Measurements from ENCODE around the gene FAT4.

The FAT4 gene

DNA sequence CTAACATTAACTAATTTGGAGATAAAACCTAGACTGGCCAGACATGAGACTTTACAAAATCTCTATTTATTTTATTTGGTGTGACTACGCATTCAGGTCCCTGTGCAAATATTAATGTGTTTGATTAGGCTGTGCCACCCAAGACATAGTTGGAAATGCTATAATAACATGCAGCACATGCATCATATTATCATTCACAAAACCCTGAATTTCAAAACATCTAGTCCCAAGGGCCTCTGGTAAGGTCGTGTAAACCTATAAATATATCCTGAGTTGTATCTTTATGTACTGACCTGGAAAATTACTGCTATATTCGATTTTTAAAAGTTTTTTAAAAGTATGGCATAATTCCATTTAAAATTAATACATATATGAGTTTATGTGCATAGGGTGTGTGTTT lies 47.1 kb upstream of the FAT4 start:
- Histone ChIP-seq H3K4me1 (ENCODE audit: low read length) (no peaks in the 10 kb centered on the region), H3K79me2 (ENCODE audit: low read length) (no peaks in the 10 kb centered on the region), H3K27ac (ENCODE audit: low read length) (no peak overlapping the region), H2AFZ (ENCODE audit: low read depth, low read length) (no peak overlapping the region), H3K9ac (ENCODE audit: low read length) (no peak overlapping the region), H4K20me1 (ENCODE audit: insufficient read depth, low read length) (no peaks in the 10 kb centered on the region), H3K36me3 (replicated peaks; ENCODE audit: low read depth, low read length) (no peaks in the 10 kb centered on the region), H3K27me3 (ENCODE audit: low read depth, low read length) (no peaks in the 10 kb centered on the region), H3K4me2 (ENCODE audit: low read length) (no peak overlapping the region), H3K4me3 (ENCODE audit: low read length) (no peak overlapping the region), H3K9me3 (ENCODE audit: insufficient read depth, low read length) (no peaks in the 10 kb centered on the region)
- TF ChIP-seq EZH2phosphoT487 (IDR thresholded peaks at IDR 0.05; ENCODE audit: low read depth) (no peak), CTCF (IDR thresholded peaks at IDR 0.05; ENCODE audit: low read depth, low read length) (no peak)

GRCh38 chr4:125268068-125268755 lies 46.5 kb upstream of the FAT4 start:
- H3K27me3 ChIP-seq (ENCODE audit: low read depth, low read length) = no peaks in the 10 kb centered on the region
- no peaks in the 10 kb centered on the region for H3K36me3 ChIP-seq (replicated peaks; ENCODE audit: low read depth, low read length)
- no peaks in the 10 kb centered on the region for H3K4me1 ChIP-seq (ENCODE audit: low read length)
- no peak overlapping the region for H2AFZ ChIP-seq (ENCODE audit: low read depth, low read length)
- no peaks in the 10 kb centered on the region for H3K79me2 ChIP-seq (ENCODE audit: low read length)
- H3K9ac ChIP-seq (ENCODE audit: low read length) = no peak overlapping the region
- H3K9me3 ChIP-seq (ENCODE audit: insufficient read depth, low read length) = no peaks in the 10 kb centered on the region
- no peak overlapping the region for H3K4me3 ChIP-seq (ENCODE audit: low read length)
- TF ChIP-seq EZH2phosphoT487 (IDR thresholded peaks at IDR 0.05; ENCODE audit: low read depth) = no peak
- TF ChIP-seq CTCF (IDR thresholded peaks at IDR 0.05; ENCODE audit: low read depth, low read length) = no peak
- no peak overlapping the region for H3K27ac ChIP-seq (ENCODE audit: low read length)
- H3K4me2 ChIP-seq (ENCODE audit: low read length) = no peak overlapping the region
- H4K20me1 ChIP-seq (ENCODE audit: insufficient read depth, low read length) = no peaks in the 10 kb centered on the region

DNA sequence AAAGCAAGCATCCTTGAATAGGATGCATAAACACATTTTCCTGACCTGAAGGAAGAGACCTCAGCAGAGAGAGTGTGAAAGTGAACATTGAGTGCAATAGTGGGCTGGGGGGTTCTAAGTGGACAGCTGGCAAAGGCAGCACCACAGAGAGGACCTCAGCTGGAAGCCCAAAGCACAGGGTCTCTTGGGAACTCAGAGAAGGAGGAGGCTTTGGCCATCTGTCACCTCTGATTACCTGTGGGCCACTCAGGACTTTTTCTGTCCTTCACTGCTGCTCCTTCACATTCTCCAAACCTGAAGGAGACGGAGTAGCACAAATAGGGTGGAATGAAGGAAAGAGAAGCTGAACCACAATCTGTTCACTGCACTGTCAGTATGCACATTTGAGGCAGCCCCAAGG lies 37.9 kb upstream of the FAT4 start:
- no peaks in the 10 kb centered on the region; the same call in 1 of the 2 replicates for H3K4me1 ChIP-seq (ENCODE audit: low read length)
- H2AFZ ChIP-seq (ENCODE audit: low read depth, low read length) = no peak overlapping the region
- H3K36me3 ChIP-seq (replicated peaks; ENCODE audit: low read depth, low read length) = no peaks in the 10 kb centered on the region

GRCh38 chr4:125277790-125278189 lies 37.0 kb upstream of the FAT4 start:
- Histone ChIP-seq H4K20me1 (ENCODE audit: insufficient read depth, low read length) (no peaks in the 10 kb centered on the region), H2AFZ (ENCODE audit: low read depth, low read length) (no peak overlapping the region), H3K4me2 (ENCODE audit: low read length) (no peak overlapping the region), H3K36me3 (replicated peaks; ENCODE audit: low read depth, low read length) (no peaks in the 10 kb centered on the region), H3K9me3 (ENCODE audit: insufficient read depth, low read length) (no peaks in the 10 kb centered on the region), H3K79me2 (ENCODE audit: low read length) (no peaks in the 10 kb centered on the region), H3K27ac (ENCODE audit: low read length) (no peak overlapping the region), H3K9ac (ENCODE audit: low read length) (no peak overlapping the region), H3K27me3 (ENCODE audit: low read depth, low read length) (no peaks in the 10 kb centered on the region), H3K4me1 (ENCODE audit: low read length) (peaks cover 4% of the 10 kb centered on the region), H3K4me3 (ENCODE audit: low read length) (no peak overlapping the region)
- TF ChIP-seq EZH2phosphoT487 (IDR thresholded peaks at IDR 0.05; ENCODE audit: low read depth) (no peak), CTCF (IDR thresholded peaks at IDR 0.05; ENCODE audit: low read depth, low read length) (no peak)

More for the DNA sequence above, 37.9 kb upstream of the FAT4 start:
- Histone ChIP-seq H3K4me3 (ENCODE audit: low read length) (no peak overlapping the region), H3K79me2 (ENCODE audit: low read length) (no peaks in the 10 kb centered on the region), H3K27me3 (ENCODE audit: low read depth, low read length) (no peaks in the 10 kb centered on the region), H3K9ac (ENCODE audit: low read length) (no peak overlapping the region), H3K4me2 (ENCODE audit: low read length) (no peak overlapping the region), H3K9me3 (ENCODE audit: insufficient read depth, low read length) (no peaks in the 10 kb centered on the region), H4K20me1 (ENCODE audit: insufficient read depth, low read length) (no peaks in the 10 kb centered on the region), H3K27ac (ENCODE audit: low read length) (no peak overlapping the region)
- no peak for TF ChIP-seq EZH2phosphoT487 (IDR thresholded peaks at IDR 0.05; ENCODE audit: low read depth)
- no peak for TF ChIP-seq CTCF (IDR thresholded peaks at IDR 0.05; ENCODE audit: low read depth, low read length)
